ENCODE data around the gene C11orf21. TPM values are rescaled to one million over a fixed set of nuclear protein-coding genes. Genes with fewer than 3 reads are reported as not detected.

Gene C11orf21
- total RNA-seq, 1 donor from 2014 or later = 20.4 TPM

- intact Hi-C loops (cut with micrococcal nuclease) = no loop called here
Observed at GRCh38 chr11:2321311-2321683, 19.6 kb upstream of the C11orf21 start.

GRCh38 chr11:2320568-2321310 lies 19.0 kb upstream of the C11orf21 start:
- intact Hi-C loops (cut with micrococcal nuclease) = no loop called here

- intact Hi-C loops (cut with micrococcal nuclease) = no loop called here
Observed at GRCh38 chr11:2319791-2320472, 18.2 kb upstream of the C11orf21 start.

- intact Hi-C loops (cut with micrococcal nuclease) = no loop called here
Observed at GRCh38 chr11:2318707-2319106, 17.0 kb upstream of the C11orf21 start.

GRCh38 chr11:2318123-2318522 lies 16.4 kb upstream of the C11orf21 start:
- intact Hi-C loops (cut with micrococcal nuclease) = no loop called here

- intact Hi-C loops (cut with micrococcal nuclease) = no loop called here
Observed at GRCh38 chr11:2317354-2318050, 15.8 kb upstream of the C11orf21 start.

GRCh38 chr11:2316963-2317244 lies 15.2 kb upstream of the C11orf21 start:
- intact Hi-C loops (cut with micrococcal nuclease) = no loop called here

GRCh38 chr11:2316169-2316962 lies 14.6 kb upstream of the C11orf21 start:
- intact Hi-C loops (cut with micrococcal nuclease) = no loop called here

GRCh38 chr11:2315395-2316168 lies 13.9 kb upstream of the C11orf21 start:
- intact Hi-C loops (cut with micrococcal nuclease) = no loop called here

- intact Hi-C loops (cut with micrococcal nuclease) = no loop called here
Observed at GRCh38 chr11:2314525-2315394, 13.0 kb upstream of the C11orf21 start.

GRCh38 chr11:2314136-2314524 lies 12.4 kb upstream of the C11orf21 start:
- intact Hi-C loops (cut with micrococcal nuclease) = no loop called here

- intact Hi-C loops (cut with micrococcal nuclease) = no loop called here
Observed at GRCh38 chr11:2313051-2313951, 11.6 kb upstream of the C11orf21 start.

GRCh38 chr11:2312232-2313042 lies 10.7 kb upstream of the C11orf21 start:
- intact Hi-C loops (cut with micrococcal nuclease) = no loop called here

- intact Hi-C loops (cut with micrococcal nuclease) = no loop called here
Observed at GRCh38 chr11:2311353-2312133, 9.8 kb upstream of the C11orf21 start.

GRCh38 chr11:2310786-2311352 lies 9.2 kb upstream of the C11orf21 start:
- intact Hi-C loops (cut with micrococcal nuclease) = no loop called here

GRCh38 chr11:2310073-2310785 lies 8.5 kb upstream of the C11orf21 start:
- intact Hi-C loops (cut with micrococcal nuclease) = no loop called here

Measured in T-helper 1 cell treated with Interleukin-12 subunit alpha and Interleukin-12 subunit beta and Interleukin-4 antibody, amounts not matched to agents 30 ng/mL and 1 ng/mL, for 36 hours (primary cell).